Measurements from ENCODE around the gene DENND11.

DNA sequence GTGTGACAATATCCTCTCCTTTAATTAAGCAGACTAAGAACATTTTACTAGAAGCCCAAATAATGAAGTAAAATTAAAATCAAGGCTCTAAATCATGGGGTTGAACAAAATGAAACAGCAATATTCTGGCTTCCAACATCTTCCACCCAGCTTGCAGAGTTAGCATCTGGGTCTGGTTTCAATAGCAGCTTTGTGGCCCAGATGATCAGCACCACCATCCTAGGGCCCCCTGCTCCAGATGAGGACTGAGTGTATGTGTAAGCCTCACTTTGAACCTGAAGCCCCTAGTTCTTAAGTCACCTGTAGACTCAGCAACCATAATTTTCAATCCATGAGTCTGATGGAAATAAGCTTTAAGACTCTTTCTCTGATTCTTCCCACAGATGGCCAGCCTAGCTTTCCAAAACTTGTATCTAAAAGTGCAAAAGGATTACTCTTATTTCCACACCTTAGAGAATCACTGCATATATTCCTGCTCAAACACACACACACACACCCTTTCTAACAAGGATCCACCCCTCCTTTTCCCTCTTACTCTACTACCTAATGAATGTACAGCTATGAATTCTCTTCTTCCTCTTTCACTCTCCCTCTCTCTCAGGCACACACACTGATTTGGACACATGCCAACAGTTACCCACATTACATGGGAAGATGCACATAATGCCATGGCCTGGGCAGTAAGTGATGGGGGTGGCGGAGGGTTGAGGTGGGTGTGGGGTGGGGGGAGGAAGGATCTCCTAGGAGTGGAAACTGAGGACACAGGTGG lies 3.5 kb downstream of the DENND11 start:
- TF ChIP-seq POLR2AphosphoS5 (IDR thresholded peaks at IDR 0.05; ENCODE audit: borderline replicate concordance, low read depth, low read length) (no peak), EZH2 (IDR thresholded peaks at IDR 0.05) (no peak), FOXP2 (optimal IDR thresholded peaks at IDR 0.05; ENCODE audit: control extremely low read depth, extremely low read length, insufficient read depth) (no peak)
